GM12864 (cell line): ENCODE results near the gene MYH11.
A peak's percentile ranks its signal among the peaks of the same experiment; 100 is the strongest.

Experiments used
- DNase-seq: peaks from one replicate; pipeline ENCODE4 v3.0.0-alpha.2; 2011; ENCODE audit warnings: low read depth
- H3K4me3 ChIP-seq: 2 replicates; pipeline ENCODE4 v1.5.1; 2011; ENCODE audit warnings: mild to moderate bottlenecking, low read depth, low read length, control low read depth
- CTCF ChIP-seq: IDR thresholded peaks from 2 replicates; pipeline ENCODE4 v1.5.1; 2011; ENCODE audit warnings: low read depth, mild to moderate bottlenecking, moderate library complexity, low read length, control low read depth, inconsistent platforms; ENCODE audit errors: missing control alignments

MYH11 gene

GRCh38 chr16:15879255-15879811, 22.5 kb upstream of the MYH11 start:
- no peak for DNase-seq
- TF ChIP-seq CTCF, result no peak
- no peak overlapping the region for H3K4me3 ChIP-seq

- no peak overlapping the region for H3K4me3 ChIP-seq
- TF ChIP-seq CTCF, result no peak
- DNase-seq, result no peak
Observed at GRCh38 chr16:15876503-15876902, 19.7 kb upstream of the MYH11 start.

DNA sequence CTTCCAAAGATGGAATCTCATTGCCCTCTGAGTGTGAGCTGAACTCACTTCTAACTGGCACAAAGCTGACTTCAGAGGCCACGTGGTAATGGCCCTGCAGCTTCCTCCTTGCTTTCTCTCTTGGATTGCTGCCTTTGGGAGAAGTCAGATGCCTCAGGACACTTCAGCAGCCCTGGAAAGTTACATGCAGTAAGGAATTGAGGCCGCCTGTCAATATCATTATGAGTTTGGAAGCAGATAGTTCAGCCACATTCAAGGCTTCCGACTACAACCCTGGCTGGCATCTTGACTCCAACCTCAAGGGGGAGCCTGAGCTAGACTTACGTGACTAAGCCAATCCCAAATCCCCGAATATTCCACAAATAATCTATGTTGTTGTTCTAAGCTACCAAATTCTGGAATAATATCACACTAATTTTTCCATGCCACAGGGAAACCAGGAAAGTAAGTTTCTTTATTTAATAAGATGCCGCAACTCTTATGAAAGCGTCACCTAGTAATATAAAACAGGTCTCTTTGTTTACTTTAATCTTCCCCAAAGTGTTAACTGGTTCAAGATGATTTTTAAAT, 18.0 kb upstream of the MYH11 start:
- H3K4me3 ChIP-seq, result no peak overlapping the region
- DNase-seq, result no peak
- peak; percentile 57 for TF ChIP-seq CTCF

GRCh38 chr16:15873737-15874136, 16.9 kb upstream of the MYH11 start:
- H3K4me3 ChIP-seq, result no peak overlapping the region
- no peak for DNase-seq
- TF ChIP-seq CTCF, result no peak

- TF ChIP-seq CTCF, result no peak
- no peak for DNase-seq
Observed at GRCh38 chr16:15873301-15873700, 16.5 kb upstream of the MYH11 start.

GRCh38 chr16:15870011-15870410, 13.2 kb upstream of the MYH11 start:
- TF ChIP-seq CTCF, result no peak
- no peak for DNase-seq
- H3K4me3 ChIP-seq, result no peak overlapping the region

More at GRCh38 chr16:15873301-15873700, 16.5 kb upstream of the MYH11 start:
- H3K4me3 ChIP-seq, result no peak overlapping the region

- DNase-seq, result no peak
- H3K4me3 ChIP-seq, result no peak overlapping the region
- TF ChIP-seq CTCF, result no peak
Observed at GRCh38 chr16:15866451-15866850, 9.6 kb upstream of the MYH11 start.
